GM21786 (cell line): ENCODE data around the gene NTRK3.
"Not testable (repeated sequence)": the region's sequence is repeated elsewhere in the genome, so short reads cannot be mapped to it uniquely, and the experiment has no call there.

ENCODE experiments used
- ATAC-seq: cut with Tn5 transposase; IDR thresholded peaks from one replicate; pipeline ENCODE4 v1.9.1; 2021; ENCODE audit not compliant: unreplicated experiment

NTRK3 gene

DNA sequence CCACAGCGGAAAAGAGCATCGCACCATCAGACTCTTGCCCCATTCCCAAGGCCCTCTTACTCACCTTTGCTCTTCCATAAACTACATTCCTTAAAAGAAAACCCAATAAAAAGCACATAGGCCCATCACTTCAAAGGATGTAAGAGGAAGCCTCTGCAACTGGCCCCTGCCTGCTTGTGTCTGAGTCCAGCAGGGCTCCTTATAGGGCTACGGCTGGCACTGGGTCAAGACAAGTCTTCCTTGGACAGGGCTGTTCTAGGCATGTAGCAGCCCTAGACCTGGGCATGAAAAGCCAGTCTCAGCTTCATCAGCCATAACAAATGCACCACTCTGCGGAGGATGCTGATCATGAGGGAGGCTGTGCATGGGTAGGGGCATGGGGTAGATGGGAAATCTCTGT, 218.3 kb downstream of the NTRK3 start:
- no peak for ATAC-seq

DNA sequence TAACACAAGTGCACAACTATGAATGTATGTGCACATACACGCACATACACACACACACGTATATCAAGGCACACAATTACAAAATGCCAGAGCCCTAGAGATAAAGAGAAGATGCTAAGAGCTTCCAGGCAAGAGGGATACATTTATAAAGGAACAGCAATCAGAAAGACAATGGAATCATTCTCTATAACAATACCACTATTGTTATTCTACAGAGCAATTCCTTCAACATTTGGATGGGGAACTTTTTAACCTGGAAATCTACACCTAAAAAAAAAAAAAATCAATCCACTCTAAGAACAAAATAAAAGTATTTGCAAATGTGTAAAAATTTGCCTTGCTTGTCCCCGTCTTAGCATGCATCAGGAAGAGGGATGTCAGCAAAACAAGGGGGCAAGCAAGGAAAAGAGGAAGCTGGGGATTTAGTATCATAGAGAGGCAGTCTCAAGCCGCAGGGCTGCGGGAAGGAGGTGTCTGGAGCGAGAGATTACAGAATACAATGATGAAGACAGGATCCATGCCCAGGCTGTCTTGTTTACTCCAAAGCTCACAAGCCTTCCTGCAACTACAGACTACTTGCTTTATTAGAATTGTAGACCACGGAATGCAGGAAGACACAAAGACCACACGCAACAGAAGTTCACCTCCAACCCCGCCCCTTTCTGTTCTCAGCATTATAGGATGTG, 220.2 kb downstream of the NTRK3 start:
- ATAC-seq, result no peak

DNA sequence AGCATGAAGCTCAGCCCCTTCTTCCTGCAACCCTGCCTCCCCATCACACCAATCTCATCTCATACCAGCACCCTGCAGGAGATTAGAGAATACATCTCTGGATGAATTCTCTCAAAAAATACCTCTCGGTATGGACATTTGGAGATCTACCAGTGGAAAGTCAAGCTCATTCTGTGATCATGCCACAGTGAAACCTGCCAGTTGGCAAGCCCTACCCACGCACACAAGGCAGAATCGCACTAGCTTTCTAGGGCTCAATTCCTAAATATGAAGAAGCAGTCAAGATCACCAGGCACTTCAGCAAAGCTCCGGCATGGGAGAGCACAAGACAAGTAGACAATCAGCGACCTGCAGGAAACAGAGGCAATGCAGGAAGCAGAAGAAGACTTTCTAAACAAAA, 221.2 kb downstream of the NTRK3 start:
- no peak for ATAC-seq

DNA sequence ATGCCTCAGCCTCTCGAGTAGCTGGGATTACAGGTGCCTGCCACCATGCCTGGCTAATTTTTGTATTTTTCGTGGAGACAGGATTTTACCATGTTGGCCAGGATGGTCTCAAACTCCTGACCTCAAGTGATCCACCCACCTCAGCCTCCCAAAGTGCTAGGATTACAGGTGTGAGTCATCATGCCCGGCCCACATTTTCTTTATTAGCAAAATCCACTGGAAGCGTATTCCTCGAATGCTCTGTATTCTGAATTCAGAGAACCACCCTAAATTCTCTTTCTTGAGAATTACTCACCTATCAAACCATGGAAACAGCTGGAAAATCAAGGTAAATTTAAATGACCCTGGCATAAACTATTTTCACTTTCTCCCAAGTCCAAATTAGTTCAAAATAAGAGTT, 223.1 kb downstream of the NTRK3 start:
- ATAC-seq, result not testable (repeated sequence)

DNA sequence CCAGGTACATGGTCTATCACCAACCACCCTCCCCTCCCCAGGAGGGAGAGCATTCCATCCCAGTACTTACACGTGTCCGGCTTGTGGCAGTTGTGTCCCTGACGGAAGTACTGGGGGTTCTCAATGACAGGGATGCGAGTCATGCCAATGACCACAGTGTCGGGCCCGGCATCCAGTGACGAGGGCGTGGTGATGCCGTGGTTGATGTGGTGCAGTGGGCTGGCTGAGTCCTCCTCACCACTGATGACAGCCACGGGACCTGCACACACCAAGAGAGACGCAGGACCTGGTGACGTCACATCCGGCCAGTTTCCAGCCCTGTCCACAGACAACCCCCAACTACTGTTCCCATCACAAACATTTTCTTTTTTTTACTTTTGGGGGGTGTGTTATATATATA, 223.8 kb downstream of the NTRK3 start:
- no peak for ATAC-seq

DNA sequence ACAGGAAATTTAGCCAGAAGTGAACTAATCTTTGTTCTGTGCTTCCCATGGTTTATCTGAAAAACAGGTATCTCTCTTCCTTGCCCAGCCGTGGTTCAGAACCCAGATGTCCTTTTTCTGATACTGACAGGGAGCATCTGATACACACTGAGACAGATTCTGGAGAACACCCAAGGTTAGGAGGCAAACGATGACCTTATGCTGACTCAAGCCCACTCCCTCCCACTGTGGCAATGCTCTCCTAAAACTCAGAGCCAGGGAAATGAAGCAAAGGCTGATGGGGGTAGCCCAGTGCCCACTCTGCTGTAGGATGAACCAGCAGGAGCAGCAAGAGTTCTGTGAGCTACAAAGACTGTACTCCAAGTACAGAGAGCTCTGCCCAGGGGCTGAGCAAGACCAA, 225.1 kb downstream of the NTRK3 start:
- ATAC-seq, result no peak

DNA sequence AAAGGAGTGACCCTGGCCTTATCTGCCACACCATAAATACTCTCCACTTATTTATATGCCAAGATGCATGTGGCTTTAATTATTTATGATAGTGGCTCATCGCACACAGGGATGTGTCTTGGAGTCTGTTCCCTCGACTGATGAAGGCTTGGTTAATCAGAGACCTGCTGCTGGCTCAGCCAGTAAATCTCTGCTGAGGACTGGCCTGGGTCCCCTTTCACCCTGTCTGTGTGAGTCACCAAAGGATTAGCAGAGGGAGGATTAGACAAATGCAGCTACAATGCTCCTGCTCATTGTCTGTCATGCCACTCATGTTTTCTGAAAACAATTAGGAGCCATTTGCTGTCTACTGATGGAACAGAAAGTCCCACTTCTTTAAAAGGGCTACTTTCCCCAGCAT, 226.8 kb downstream of the NTRK3 start:
- no peak for ATAC-seq

DNA sequence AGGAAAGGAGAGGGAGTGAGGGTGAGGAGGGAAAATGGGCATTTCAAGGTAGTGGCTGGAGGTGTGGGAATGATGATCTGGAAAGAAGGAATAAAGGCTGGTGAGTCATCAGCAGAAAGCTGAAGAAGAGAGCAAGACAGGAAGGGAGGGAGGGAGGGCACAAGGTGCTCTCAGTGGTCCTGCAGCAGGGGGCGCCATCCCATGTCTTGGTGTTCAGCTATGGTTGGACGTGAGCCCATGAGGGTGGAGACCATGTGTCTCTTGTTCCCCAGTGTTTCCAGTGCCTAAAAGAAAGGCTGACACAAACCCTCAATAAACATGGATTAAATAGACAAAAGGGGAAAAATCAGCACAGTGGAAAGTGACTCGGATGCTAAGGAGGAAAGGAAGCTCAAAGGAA, 228.5 kb downstream of the NTRK3 start:
- ATAC-seq, result no peak

DNA sequence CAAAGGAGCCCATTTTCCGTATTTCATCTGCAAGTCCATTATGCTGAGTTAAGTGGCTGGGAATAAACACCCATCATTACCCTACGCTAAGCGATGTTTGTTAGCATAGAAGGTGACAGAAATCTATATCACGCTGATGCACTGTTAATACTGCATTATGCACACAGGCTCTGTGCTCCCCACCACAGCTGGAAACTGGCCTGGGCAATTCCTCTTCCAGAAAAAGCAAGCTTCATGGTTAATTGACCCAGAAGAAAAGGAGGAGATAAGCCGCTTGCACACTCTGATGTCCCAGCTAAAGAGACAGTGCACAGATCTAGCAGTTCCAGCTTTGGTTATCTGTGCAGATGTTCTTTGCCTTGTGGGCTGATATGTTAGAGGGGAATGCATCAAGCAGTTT, 232.6 kb downstream of the NTRK3 start:
- no peak for ATAC-seq

DNA sequence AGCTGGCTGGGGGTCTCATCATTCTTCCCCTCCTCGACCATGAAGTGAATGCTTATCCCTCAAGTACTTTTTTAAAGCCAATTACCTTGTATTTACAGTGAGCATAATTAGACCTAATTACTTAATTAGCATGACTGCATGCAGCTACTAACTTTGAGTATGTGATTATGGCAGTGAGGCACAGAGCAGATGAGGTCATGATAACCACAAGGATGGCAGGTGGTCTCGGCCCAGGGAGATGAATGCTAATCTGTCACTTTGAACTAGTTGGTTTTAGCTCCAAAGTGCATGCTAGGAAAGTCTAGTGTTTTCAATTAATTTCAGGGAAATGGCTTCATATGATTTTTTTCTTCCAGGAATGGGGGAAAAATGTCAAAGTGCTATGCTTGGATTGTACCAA, 233.8 kb downstream of the NTRK3 start:
- no peak for ATAC-seq

DNA sequence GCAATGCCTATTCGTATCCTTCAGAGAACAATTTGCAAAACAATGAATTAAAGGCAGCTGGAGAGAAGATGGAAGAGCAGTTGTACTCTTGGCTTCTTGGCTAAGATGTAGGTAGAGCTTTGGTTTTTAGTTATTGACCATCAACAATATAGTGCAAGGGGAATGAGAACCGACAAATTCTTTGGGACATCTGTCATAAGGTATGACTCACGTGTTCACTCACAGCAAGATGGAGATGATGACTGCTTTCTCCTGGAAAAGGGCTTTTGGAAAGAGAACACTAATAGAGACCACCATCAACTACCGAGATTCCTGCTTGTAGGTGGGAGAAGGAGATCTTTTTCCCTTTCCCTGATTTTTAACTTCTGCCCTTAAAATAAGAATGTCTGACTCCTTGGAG, 234.9 kb downstream of the NTRK3 start:
- no peak for ATAC-seq

DNA sequence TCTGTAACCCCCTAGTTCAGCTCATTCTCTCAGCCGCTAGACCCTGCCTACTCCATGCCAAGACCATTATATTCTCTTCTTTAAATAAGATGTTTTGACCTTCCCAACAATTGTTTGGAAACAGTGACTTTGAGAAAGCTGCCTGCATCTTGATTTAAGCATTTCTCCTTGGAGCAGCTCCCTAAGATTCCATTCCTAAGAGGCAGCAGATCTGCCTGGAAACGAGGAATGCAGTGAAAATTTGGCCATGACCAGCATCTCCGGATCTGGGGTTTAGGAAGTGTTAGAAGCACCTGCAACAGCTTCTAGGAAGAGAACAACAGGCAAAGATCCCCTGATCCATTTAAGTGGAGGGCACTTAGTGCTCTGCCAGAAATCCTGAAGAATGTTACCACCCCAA, 235.7 kb downstream of the NTRK3 start:
- no peak for ATAC-seq

DNA sequence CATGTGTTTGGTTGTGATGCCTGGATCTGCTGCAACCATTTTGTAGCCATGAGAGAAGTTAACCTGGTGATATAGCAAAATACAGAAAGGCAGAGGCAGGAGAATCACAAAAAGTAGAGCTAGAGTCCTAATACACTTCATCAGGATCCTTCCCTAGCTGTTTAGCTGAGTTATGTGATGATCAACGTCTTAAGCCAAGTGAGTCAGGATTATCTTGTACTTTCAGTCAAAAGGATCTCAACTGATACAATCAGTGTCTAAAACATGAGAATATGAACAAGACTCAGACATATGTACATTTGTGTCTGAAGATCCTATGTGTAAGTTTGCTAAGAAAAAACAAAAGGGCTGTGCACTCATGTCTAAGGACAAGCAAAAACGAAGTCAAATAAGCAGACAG, 236.9 kb downstream of the NTRK3 start:
- no peak for ATAC-seq

DNA sequence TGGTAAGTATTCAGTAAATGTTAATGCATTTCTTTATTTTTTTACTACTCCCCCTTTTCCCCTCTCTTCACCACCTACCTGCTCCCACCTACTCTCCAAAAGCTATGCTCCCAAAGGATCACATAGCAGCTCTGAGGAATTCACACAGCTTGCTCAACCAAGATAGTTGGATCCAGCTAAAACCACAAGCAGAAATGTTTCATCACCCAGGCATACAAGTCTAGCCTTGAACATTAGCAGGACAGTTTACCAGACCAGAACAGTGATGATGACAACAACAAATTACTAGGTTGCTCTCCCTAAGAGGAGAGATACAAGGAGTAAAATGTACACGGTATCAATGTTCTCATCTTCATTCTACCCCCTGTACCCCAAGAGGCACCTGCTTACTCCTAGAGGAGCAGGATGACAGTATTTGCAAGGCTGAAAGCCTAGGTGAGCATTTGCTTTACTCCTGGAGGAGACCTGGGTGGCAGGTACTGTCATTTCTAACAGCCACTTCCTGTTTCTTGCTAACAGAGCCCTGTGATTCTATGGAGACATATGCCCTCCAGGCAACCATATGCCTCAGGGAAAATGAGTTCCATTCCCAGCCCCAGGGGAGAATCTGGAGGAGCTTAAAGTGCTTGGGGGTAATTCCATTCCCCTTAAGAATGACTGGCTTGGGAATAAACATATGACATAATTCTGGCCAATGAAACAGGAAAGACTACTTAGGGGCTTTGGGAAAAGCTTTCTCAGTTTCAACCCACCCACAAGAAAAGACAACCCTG, 237.5 kb downstream of the NTRK3 start:
- no peak for ATAC-seq

DNA sequence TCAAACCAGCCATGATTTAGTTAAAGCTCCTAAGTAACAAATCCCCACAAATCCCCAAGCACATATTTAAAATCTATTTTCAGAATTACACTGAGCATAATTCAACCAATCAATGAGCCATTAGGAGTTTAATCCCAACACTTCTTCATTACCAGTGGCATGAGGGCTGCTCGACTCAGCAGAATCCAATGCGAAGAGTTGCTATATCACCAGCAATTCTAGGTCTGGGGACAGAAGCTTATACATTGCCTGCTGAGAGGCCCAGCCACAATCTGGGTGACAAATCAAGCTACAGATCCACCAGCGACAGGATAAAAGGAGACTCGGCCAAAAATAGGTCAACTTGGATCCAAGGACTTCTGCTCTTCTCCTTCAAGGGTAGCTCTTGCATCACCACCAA, 238.8 kb downstream of the NTRK3 start:
- ATAC-seq, result no peak

DNA sequence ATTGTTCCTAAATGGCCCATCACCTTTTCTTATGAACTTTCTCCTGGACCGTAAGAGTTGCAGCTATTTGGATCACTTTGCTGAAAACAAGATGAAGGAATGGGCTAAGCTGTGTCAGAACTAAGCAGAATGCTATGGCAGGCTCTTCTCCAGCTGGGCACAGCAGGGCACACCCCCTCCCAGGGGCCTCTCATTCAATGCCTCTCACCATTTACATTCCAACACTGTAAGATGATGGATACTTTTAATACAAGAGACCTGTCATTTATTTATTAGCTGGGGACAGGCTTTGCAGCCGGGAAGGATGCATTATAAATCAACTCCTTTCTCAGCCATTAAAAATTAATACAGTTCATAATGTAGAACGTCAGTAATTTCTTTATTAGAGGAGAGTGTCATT, 240.1 kb downstream of the NTRK3 start:
- no peak for ATAC-seq

DNA sequence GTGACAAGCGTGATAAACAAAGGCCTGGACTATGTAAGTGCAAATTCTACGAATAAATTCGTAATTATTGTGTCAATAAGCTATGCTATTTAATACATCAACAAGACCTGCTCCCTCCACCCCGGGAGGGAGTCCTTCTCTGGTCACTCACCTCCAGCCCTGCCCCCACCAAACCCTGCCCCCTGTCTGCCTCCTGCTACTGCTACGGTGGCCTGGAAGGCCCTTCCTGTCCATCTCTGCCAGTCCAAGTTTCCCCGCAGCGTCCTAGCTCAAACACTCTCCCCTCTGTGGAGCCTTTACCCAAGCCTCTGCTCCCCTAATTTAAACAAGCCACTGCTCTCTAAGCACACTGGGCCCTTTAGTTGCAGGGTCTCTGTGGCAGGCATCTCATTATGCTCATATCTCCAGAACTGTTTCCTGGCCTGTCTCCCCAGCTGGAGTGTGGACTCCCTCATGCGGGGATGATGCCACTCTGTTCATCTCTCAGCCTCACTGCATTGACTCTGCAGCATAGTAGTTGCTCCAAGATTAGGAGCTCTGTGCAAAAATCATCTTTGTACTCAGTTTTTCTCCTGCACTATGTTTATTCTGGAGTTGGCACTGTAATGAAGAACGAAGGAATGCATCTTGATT, 241.2 kb downstream of the NTRK3 start:
- ATAC-seq, result no peak

DNA sequence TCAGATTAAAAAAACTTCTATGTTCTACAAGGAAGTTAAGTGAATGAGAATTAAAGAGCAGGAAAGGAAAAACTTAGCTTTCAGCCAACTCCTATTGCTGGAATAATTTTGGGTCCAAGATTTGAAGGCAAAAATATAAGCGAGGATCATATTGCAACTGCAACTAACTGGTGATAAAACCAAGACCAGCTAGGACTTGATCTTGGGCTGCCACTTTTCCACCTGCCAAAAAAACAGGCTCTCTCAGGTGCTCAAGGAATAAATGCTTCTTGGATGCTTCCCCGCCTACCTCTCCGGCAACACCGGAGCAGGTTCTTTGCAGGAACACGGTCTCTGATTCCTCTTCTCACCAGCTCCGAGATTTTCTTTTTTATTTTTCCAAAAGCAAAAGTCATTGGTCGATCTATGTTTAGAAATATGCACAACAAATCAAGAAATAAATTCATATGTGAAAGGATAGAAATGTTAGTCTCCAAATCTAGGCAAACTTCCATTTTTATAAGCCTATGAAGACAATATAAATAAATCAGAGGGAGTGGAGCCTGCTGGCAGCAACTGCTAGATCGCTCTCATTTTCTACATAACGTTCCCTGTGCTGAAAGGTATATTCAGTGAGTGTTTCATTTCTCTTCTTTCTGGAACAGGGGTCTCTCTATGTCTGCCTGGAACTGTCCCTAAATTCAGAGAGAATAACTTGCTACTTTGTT, 241.9 kb downstream of the NTRK3 start:
- no peak for ATAC-seq

DNA sequence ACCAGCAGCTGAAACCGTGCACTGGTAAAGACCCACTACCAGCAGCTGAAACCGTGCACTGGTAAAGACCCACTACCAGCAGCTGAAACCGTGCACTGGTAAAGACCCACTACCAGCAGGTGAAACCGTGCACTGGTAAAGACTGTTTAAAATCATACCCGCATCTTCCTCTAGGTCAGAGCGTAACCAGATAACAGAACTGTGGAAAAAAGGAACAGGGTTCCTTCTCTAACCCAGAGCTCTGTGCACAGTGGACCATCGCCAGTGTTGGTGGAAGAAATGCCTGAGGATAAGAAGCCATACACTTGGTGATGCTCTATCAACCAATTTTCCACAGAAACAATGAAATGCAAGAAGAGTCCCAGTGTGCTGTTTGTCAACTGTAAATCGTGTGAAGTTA, 243.4 kb downstream of the NTRK3 start:
- no peak for ATAC-seq

DNA sequence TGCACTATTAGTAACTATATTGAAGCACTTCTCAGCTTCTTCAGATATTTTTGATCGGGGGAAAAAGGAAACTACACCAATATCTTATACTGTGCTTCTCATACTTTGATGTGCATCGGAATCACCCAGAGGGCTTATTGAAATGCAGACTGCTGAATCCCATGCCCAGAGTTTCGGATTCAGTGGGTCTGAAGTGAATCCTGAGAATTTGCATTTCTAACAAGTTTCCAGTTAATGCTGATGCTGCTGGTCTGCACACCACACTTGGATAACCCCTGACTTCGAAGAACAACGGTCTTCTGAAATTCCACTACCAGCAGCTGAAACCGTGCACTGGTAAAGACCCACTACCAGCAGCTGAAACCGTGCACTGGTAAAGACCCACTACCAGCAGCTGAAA, 243.9 kb downstream of the NTRK3 start:
- no peak for ATAC-seq

DNA sequence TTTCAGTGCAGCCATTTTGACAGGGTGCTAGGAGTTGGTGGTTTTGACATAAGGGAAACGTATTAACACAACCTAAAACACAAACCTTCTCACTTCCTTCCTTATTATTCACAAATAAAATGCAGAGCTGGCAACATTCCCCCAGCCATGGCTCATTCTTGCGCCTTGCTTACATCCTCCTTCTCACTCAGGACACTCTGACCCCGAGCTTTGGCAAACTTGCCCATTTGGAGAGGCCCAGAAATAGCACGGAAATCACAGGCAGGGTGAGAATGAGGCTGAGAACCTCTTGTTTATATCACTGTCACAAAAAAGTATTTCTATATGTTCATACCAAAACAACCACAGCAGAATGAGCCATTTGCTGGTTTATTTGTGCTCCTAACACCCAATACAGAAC, 244.3 kb downstream of the NTRK3 start:
- no peak for ATAC-seq

DNA sequence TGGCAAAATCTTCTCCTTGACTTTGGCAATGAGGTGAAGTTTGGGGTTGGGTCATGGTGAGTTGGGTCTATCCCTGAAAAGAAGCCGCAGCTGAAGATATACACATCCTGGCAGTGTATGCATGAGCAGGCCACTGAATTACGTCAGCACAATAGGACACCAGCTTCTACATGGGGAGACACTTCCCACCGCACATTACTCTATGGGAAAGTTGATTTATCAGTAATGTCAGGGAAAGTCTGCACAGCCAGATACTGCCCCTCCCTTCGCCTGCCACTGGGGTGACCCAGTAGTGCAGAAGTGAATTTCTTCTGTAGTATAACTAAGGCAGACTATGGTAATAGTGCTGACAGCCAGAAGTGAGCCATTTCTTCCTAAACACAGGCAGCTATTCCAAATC, 245.0 kb downstream of the NTRK3 start:
- ATAC-seq, result no peak
